Measurements from ENCODE around the gene PPP2R5A.

PPP2R5A gene

GRCh38 chr1:212284744-212285684 lies at the start of gene PPP2R5A:
Gene PPP2R5A (plus strand): TSS chr1:212285410. CDS start chr1:212286111, 701 bp downstream.
- peak; percentile 99 for DNase-seq (ENCODE audit: low spot score)

GRCh38 chr1:212235857-212236256 lies 49.4 kb upstream of the PPP2R5A start:
- peak; percentile 17 for DNase-seq (ENCODE audit: low spot score)

GRCh38 chr1:212236664-212237220 lies 48.5 kb upstream of the PPP2R5A start:
- DNase-seq (ENCODE audit: low spot score): no peak

GRCh38 chr1:212237651-212238050 lies 47.6 kb upstream of the PPP2R5A start:
- DNase-seq (ENCODE audit: low spot score): peak; percentile 74

- DNase-seq (ENCODE audit: low spot score): no peak
Observed at GRCh38 chr1:212238552-212238951, 46.7 kb upstream of the PPP2R5A start.

- no peak for DNase-seq (ENCODE audit: low spot score)
Observed at GRCh38 chr1:212241501-212241900, 43.7 kb upstream of the PPP2R5A start.

- DNase-seq (ENCODE audit: low spot score): no peak
Observed at GRCh38 chr1:212241957-212242287, 43.3 kb upstream of the PPP2R5A start.

- DNase-seq (ENCODE audit: low spot score): no peak
Observed at GRCh38 chr1:212242288-212242984, 42.8 kb upstream of the PPP2R5A start.

GRCh38 chr1:212242985-212243308 lies 42.3 kb upstream of the PPP2R5A start:
- no peak for DNase-seq (ENCODE audit: low spot score)

GRCh38 chr1:212244441-212244840 lies 40.8 kb upstream of the PPP2R5A start:
- DNase-seq (ENCODE audit: low spot score): no peak

- DNase-seq (ENCODE audit: low spot score): no peak
Observed at GRCh38 chr1:212247179-212247721, 38.0 kb upstream of the PPP2R5A start.

- DNase-seq (ENCODE audit: low spot score): no peak
Observed at GRCh38 chr1:212247988-212248387, 37.2 kb upstream of the PPP2R5A start.

- DNase-seq (ENCODE audit: low spot score): no peak
Observed at GRCh38 chr1:212254853-212255363, 30.3 kb upstream of the PPP2R5A start.

- DNase-seq (ENCODE audit: low spot score): no peak
Observed at GRCh38 chr1:212255705-212256307, 29.4 kb upstream of the PPP2R5A start.

- no peak for DNase-seq (ENCODE audit: low spot score)
Observed at GRCh38 chr1:212256369-212256768, 28.8 kb upstream of the PPP2R5A start.

- no peak for DNase-seq (ENCODE audit: low spot score)
Observed at GRCh38 chr1:212257157-212257556, 28.1 kb upstream of the PPP2R5A start.

- DNase-seq (ENCODE audit: low spot score): no peak
Observed at GRCh38 chr1:212259693-212260480, 25.3 kb upstream of the PPP2R5A start.

- DNase-seq (ENCODE audit: low spot score): peak; percentile 90
Observed at GRCh38 chr1:212260557-212261355, 24.5 kb upstream of the PPP2R5A start.

- peak; percentile 45 for DNase-seq (ENCODE audit: low spot score)
Observed at GRCh38 chr1:212261361-212261929, 23.8 kb upstream of the PPP2R5A start.

- DNase-seq (ENCODE audit: low spot score): no peak
Observed at GRCh38 chr1:212267017-212267416, 18.2 kb upstream of the PPP2R5A start.
